ENCODE data around the gene NCSTN. TPM values are rescaled to one million over a fixed set of nuclear protein-coding genes. Genes with fewer than 3 reads are reported as not detected.

Gene NCSTN
- total RNA-seq, 4 donors from 2014 or later, result 60.9 to 82.9 (median 69.1) TPM

GRCh38 chr1:160346463-160346862 lies 3.3 kb downstream of the NCSTN start:
- ATAC-seq (ENCODE audit: low FRiP score), result no peak
- TF ChIP-seq CTCF (IDR thresholded peaks at IDR 0.05), result no peak
- no peak for DNase-seq (ENCODE audit: low spot score)

GRCh38 chr1:160346958-160347357 lies 3.8 kb downstream of the NCSTN start:
- TF ChIP-seq CTCF (IDR thresholded peaks at IDR 0.05), result no peak
- ATAC-seq (ENCODE audit: low FRiP score) (no peak), DNase-seq (ENCODE audit: low spot score) (no peak)

DNA sequence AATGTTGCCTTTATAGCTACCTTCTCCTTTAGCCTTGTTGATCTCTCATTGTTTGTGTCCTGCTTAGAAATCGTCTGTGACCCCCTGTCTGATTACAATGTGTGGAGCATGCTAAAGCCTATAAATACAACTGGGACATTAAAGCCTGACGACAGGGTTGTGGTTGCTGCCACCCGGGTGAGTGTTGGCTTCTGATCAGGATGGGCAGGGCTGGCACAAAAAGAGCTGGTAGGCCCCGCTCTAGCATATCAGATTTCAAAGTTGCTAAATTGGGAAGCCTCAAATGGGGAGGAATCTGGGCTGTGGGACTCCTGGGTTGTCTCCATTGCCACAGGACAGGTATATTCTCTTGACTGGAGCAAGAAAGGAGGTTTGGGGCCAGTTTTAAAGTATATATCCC lies 8.4 kb downstream of the NCSTN start:
- no peak for TF ChIP-seq CTCF (IDR thresholded peaks at IDR 0.05)

DNA sequence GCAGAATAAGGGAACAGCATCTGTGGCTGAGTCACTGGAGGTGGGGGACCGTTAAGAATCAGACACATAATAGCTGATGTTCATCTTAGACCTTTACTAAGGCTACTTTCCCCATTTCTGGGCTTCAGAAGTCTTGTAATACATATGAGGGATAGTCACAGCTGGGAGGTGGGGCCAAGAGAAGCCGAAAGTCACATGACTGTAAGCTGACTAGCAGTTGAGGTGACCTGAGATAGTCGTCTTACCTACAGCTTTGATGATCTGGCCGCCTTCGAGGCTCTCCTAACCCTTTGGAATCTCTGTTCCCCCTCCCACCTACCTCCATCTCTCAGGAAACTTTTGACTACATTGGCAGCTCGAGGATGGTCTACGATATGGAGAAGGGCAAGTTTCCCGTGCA lies 9.4 kb downstream of the NCSTN start:
- no peak for TF ChIP-seq CTCF (IDR thresholded peaks at IDR 0.05)
- DNase-seq (ENCODE audit: low spot score), result no peak
- no peak for ATAC-seq (ENCODE audit: low FRiP score)

More for the DNA sequence above, 8.4 kb downstream of the NCSTN start:
- ATAC-seq (ENCODE audit: low FRiP score), result no peak
- DNase-seq (ENCODE audit: low spot score), result no peak

- ATAC-seq (ENCODE audit: low FRiP score), result no peak
- no peak for DNase-seq (ENCODE audit: low spot score)
- TF ChIP-seq CTCF (IDR thresholded peaks at IDR 0.05), result no peak
These were observed 10.0 kb downstream of the NCSTN start for GRCh38 chr1:160353223-160353622.

GRCh38 chr1:160354388-160354985 lies 11.3 kb downstream of the NCSTN start:
- no peak for TF ChIP-seq CTCF (IDR thresholded peaks at IDR 0.05)
- no peak for DNase-seq (ENCODE audit: low spot score)
- no peak for ATAC-seq (ENCODE audit: low FRiP score)

GRCh38 chr1:160357286-160358002 lies 14.3 kb downstream of the NCSTN start:
- peak; percentile 26 for ATAC-seq (ENCODE audit: low FRiP score)
- TF ChIP-seq CTCF (IDR thresholded peaks at IDR 0.05), result no peak

More at GRCh38 chr1:160357286-160358002, 14.3 kb downstream of the NCSTN start:
- DNase-seq (ENCODE audit: low spot score), result no peak
